ENCODE data around the gene ZFP28. TPM values are rescaled to one million over a fixed set of nuclear protein-coding genes. Genes with fewer than 3 reads are reported as not detected.

The ZFP28 gene
- total RNA-seq, result 10 to 100 TPM; 12.2 TPM

DNA sequence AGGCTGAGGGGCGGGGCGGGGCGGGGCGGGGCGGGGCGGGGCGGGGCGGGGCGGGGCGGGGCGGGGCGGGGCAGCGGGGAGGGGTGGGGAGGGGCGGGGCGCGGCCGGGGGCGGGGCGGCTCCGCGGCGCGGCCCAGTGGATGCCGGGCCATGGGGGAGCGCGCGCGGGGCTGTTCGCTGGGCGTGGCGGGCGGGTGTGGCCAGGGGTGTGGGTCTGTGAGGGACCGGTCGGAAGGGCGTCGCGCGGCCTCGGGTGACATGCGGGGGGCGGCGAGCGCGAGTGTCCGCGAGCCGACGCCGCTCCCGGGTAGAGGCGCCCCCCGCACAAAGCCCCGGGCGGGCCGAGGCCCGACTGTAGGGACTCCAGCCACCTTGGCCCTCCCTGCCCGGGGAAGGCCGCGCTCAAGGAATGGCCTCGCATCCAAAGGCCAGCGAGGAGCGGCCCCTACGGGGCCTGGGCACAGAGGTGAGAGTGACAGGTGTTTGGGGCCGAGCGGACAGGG lies at the start of gene ZFP28:
Gene ZFP28 (plus strand): TSS at position 188 of the 503 bp plus-strand sequence. CDS start 71 bp downstream, at position 259.
- Mint-ChIP-seq H3K4me3 (peak within 1 kb of the TSS; percentile 95), H3K36me3 (peaks cover 45% of the 10 kb centered on the region), H3K9me3 (peaks cover 34% of the 10 kb centered on the region), H3K4me1 (peaks cover 16% of the 10 kb centered on the region), H3K27me3 (no peaks in the 10 kb centered on the region), H3K27ac (peak within 1 kb of the TSS; percentile 98)
- POLR2A ChIA-PET, result interaction anchor here (0.8 to 2.3 kb wide), 5 partner anchors 27 to 634 kb away, joined by 3 to 8 read pairs (median 4); partner anchors contain the start of gene ZNF71
- ATAC-seq (ENCODE audit: low read depth), result peak; percentile 77
- DNase-seq, result no peak

GRCh38 chr19:56491399-56491798 lies 47.3 kb upstream of the ZFP28 start:
- POLR2A ChIA-PET, result no interaction called here
- no peaks in the 10 kb centered on the region for H3K27me3 Mint-ChIP-seq
- ATAC-seq (ENCODE audit: low read depth), result no peak
- peaks cover 37% of the 10 kb centered on the region for H3K9me3 Mint-ChIP-seq
- H3K4me1 Mint-ChIP-seq, result no peaks in the 10 kb centered on the region
- peaks cover 20% of the 10 kb centered on the region for H3K36me3 Mint-ChIP-seq
- H3K4me3 Mint-ChIP-seq, result no peak overlapping the region
- no peak overlapping the region for H3K27ac Mint-ChIP-seq
- DNase-seq, result no peak

DNA sequence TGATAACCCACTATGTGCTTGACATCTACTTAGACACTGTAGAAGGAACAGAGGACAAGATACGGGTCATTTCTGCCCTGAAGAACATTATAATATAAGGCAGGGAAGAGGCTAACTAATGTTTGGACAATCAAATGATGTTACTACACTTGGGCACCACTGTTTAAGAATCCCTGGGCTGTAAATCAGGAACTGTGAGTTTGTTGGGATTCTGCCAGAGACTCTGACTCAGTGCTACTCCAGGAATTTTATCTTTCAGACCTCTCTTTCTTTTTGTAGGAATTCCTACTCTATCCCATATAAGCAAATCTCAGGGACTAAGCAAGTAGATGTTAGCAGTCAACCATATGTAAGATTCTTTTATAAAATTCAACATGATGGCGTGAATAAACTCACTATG lies 34.2 kb upstream of the ZFP28 start:
- DNase-seq (no peak), ATAC-seq (ENCODE audit: low read depth) (no peak)
- Mint-ChIP-seq H3K27me3 (no peaks in the 10 kb centered on the region), H3K9me3 (peaks cover 21% of the 10 kb centered on the region), H3K4me1 (peaks cover 5% of the 10 kb centered on the region), H3K4me3 (no peak overlapping the region), H3K36me3 (peaks cover 5% of the 10 kb centered on the region), H3K27ac (no peak overlapping the region)
- POLR2A ChIA-PET, result no interaction called here

DNA sequence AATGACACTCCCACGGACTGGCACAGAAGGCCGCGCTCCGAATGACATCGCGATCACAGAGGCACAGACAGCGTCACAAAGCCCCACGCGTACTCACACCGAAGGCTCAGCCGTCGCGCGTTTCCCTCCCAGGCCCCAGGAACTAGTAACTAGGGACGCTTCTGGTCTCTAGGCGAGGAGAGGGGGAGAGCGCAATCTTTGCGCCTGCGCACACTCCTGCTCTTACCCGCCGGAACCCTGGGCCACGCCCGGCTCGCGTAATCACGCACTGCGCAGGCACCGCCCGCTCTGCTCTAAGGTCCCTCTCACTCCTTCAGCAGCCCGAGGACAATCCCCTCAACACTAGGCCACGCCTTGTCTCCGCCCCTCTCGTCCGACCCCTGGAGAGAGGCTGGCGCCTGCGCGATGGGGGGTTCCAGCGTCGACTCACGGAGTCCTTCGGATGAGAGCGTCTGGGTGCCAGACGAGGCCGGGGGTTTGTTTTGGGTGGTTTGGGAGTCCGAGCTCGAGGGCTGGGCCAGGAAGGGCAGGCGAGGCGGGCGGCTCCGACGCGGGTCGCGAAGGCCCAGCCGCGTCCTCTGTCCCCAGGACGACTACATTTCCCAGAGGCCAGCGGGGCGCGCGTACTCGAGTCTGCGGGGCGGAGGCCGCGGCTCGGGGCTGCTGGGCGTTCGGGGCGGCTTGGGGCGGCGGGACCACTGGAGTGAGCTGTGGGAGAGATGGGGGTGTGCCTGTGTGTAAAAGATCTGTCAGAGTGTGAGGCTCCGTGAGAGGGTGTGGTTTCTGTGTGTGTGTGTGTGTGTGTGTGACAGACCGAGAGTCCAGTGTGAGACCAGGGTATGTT lies 31.1 kb upstream of the ZFP28 start, which contains the start of gene ZNF471:
Gene ZNF471 (plus strand): TSS at position 410 of the 844 bp plus-strand sequence. CDS start 3,717 bp downstream, outside the sequence.
- H3K36me3 Mint-ChIP-seq, result peaks cover 5% of the 10 kb centered on the region
- no peak within 1 kb of the TSS for H3K27ac Mint-ChIP-seq
- DNase-seq (peak; percentile 94), ATAC-seq (ENCODE audit: low read depth) (peak; percentile 99)
- H3K9me3 Mint-ChIP-seq, result peaks cover 15% of the 10 kb centered on the region
- POLR2A ChIA-PET, result interaction anchor here (1.4 kb wide), 1 partner anchor 103 kb away, joined by 7 read pairs; the partner anchor contains the start of gene ZNF583
- no peaks in the 10 kb centered on the region for H3K27me3 Mint-ChIP-seq
- no peak within 1 kb of the TSS for H3K4me3 Mint-ChIP-seq
- peaks cover 5% of the 10 kb centered on the region for H3K4me1 Mint-ChIP-seq

- POLR2A ChIA-PET, result interaction anchor here (1.4 kb wide), 1 partner anchor 104 kb away, joined by 7 read pairs; the partner anchor contains the start of gene ZNF583
- DNase-seq (no peak), ATAC-seq (ENCODE audit: low read depth) (no peak)
- no peak overlapping the region for H3K27ac Mint-ChIP-seq
- peaks cover 14% of the 10 kb centered on the region for H3K9me3 Mint-ChIP-seq
- H3K36me3 Mint-ChIP-seq, result peaks cover 5% of the 10 kb centered on the region
- H3K4me3 Mint-ChIP-seq, result no peak overlapping the region
- H3K4me1 Mint-ChIP-seq, result peaks cover 5% of the 10 kb centered on the region
- no peaks in the 10 kb centered on the region for H3K27me3 Mint-ChIP-seq
Observed at GRCh38 chr19:56508290-56508778, 30.4 kb upstream of the ZFP28 start.

- H3K36me3 Mint-ChIP-seq, result peaks cover 16% of the 10 kb centered on the region
- no peaks in the 10 kb centered on the region for H3K27me3 Mint-ChIP-seq
- no peak overlapping the region for H3K27ac Mint-ChIP-seq
- no peaks in the 10 kb centered on the region for H3K4me1 Mint-ChIP-seq
- ATAC-seq (ENCODE audit: low read depth), result no peak
- no peak overlapping the region for H3K4me3 Mint-ChIP-seq
- peaks cover 42% of the 10 kb centered on the region for H3K9me3 Mint-ChIP-seq
- no peak for DNase-seq
- POLR2A ChIA-PET, result no interaction called here
Observed at GRCh38 chr19:56525214-56525860, 13.4 kb upstream of the ZFP28 start.

- Mint-ChIP-seq H3K27ac (peak overlapping the region; percentile 98), H3K36me3 (peaks cover 35% of the 10 kb centered on the region), H3K4me3 (peak overlapping the region; percentile 95), H3K4me1 (peaks cover 14% of the 10 kb centered on the region), H3K9me3 (peaks cover 37% of the 10 kb centered on the region), H3K27me3 (no peaks in the 10 kb centered on the region)
- POLR2A ChIA-PET, result interaction anchor here (0.7 kb wide), 1 partner anchor 134 kb away, joined by 3 read pairs; the partner anchor contains the start of gene ZNF835
- ATAC-seq (ENCODE audit: low read depth) (no peak), DNase-seq (no peak)
Observed at GRCh38 chr19:56537442-56537841, 1.3 kb upstream of the ZFP28 start.

- Mint-ChIP-seq H3K4me1 (peaks cover 16% of the 10 kb centered on the region), H3K4me3 (peak overlapping the region; percentile 95), H3K27ac (peak overlapping the region; percentile 98), H3K9me3 (peaks cover 35% of the 10 kb centered on the region), H3K27me3 (no peaks in the 10 kb centered on the region), H3K36me3 (peaks cover 41% of the 10 kb centered on the region)
- ATAC-seq (ENCODE audit: low read depth), result peak; percentile 94
- DNase-seq, result peak; percentile 97
- POLR2A ChIA-PET, result interaction anchor here (0.7 to 2.3 kb wide), 6 partner anchors 28 to 634 kb away, joined by 3 to 8 read pairs (median 4); partner anchors contain the start of genes ZNF71 and ZNF835
Observed at GRCh38 chr19:56538254-56538760, 441 bp upstream of the ZFP28 start.

DNA sequence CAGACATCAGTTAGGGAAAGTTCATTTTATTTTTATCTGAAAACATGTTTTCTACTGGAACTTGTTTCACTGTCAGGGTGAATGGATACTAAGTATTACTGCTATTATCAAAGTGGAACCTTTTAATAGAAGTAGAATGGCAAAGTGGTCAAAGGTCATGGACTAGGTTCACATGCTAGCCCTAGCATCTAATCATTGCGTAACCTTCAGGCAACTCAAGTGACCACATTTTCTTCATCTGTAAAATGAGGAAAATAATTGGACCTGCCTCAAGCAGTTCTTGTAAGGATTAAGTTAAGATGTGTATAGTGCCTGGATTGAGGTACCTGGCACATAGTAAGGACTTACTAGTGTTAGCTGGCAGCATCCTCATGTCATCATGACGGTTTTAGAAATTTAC lies 5.0 kb downstream of the ZFP28 start:
- ATAC-seq (ENCODE audit: low read depth) (no peak), DNase-seq (no peak)
- no peak overlapping the region for H3K4me3 Mint-ChIP-seq
- POLR2A ChIA-PET, result no interaction called here
- H3K36me3 Mint-ChIP-seq, result peaks cover 70% of the 10 kb centered on the region
- no peaks in the 10 kb centered on the region for H3K27me3 Mint-ChIP-seq
- no peak overlapping the region for H3K27ac Mint-ChIP-seq
- H3K9me3 Mint-ChIP-seq, result peaks cover 34% of the 10 kb centered on the region
- H3K4me1 Mint-ChIP-seq, result peaks cover 13% of the 10 kb centered on the region

DNA sequence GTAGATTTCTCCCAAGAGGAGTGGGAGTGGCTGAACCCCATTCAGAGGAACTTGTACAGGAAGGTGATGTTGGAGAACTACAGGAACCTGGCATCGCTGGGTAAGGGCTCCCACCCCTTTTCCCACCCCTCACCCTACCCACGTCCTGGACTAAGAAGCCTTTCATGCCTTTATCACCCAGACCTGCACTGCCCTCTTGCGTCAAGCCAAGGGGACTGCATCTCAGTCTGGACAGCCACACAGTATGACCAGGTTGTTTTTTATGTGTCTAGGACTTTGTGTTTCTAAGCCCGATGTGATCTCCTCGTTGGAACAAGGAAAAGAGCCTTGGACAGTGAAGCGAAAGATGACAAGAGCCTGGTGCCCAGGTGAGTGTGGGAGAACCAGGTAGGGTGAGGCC lies 8.8 kb downstream of the ZFP28 start:
- no peak for ATAC-seq (ENCODE audit: low read depth)
- DNase-seq, result no peak
- no peak overlapping the region for H3K27ac Mint-ChIP-seq
- H3K27me3 Mint-ChIP-seq, result no peaks in the 10 kb centered on the region
- peaks cover 69% of the 10 kb centered on the region for H3K36me3 Mint-ChIP-seq
- POLR2A ChIA-PET, result no interaction called here
- no peak overlapping the region for H3K4me3 Mint-ChIP-seq
- peaks cover 29% of the 10 kb centered on the region for H3K9me3 Mint-ChIP-seq
- peaks cover under 1% of the 10 kb centered on the region for H3K4me1 Mint-ChIP-seq

DNA sequence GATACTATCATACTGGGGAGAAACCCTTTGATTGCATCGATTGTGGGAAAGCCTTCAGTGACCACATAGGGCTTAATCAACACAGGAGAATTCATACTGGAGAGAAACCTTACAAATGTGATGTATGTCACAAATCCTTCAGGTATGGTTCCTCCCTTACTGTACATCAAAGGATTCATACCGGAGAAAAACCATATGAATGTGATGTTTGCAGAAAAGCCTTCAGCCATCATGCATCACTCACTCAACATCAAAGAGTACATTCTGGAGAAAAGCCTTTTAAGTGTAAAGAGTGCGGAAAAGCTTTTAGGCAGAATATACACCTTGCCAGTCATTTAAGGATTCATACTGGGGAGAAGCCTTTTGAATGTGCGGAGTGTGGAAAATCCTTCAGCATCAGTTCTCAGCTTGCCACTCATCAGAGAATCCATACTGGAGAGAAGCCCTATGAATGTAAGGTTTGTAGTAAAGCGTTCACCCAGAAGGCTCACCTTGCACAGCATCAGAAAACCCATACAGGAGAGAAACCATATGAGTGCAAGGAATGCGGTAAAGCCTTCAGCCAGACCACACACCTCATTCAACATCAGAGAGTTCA lies 15.6 kb downstream of the ZFP28 start:
- no peaks in the 10 kb centered on the region for H3K4me1 Mint-ChIP-seq
- ATAC-seq (ENCODE audit: low read depth) (no peak), DNase-seq (no peak)
- H3K27me3 Mint-ChIP-seq, result no peaks in the 10 kb centered on the region
- POLR2A ChIA-PET, result no interaction called here
- H3K36me3 Mint-ChIP-seq, result peaks cover 51% of the 10 kb centered on the region
- no peak overlapping the region for H3K27ac Mint-ChIP-seq
- no peak overlapping the region for H3K4me3 Mint-ChIP-seq
- peaks cover 45% of the 10 kb centered on the region for H3K9me3 Mint-ChIP-seq

GRCh38 chr19:56562766-56563165 lies 24.0 kb downstream of the ZFP28 start:
- POLR2A ChIA-PET, result no interaction called here
- ATAC-seq (ENCODE audit: low read depth) (no peak), DNase-seq (no peak)
- Mint-ChIP-seq H3K9me3 (peaks cover 49% of the 10 kb centered on the region), H3K36me3 (peaks cover 31% of the 10 kb centered on the region), H3K27ac (no peak overlapping the region), H3K4me1 (peaks cover 2% of the 10 kb centered on the region), H3K4me3 (no peak overlapping the region), H3K27me3 (no peaks in the 10 kb centered on the region)

GRCh38 chr19:56566904-56567273 lies 28.1 kb downstream of the ZFP28 start:
- H3K27me3 Mint-ChIP-seq, result no peaks in the 10 kb centered on the region
- peaks cover 7% of the 10 kb centered on the region for H3K4me1 Mint-ChIP-seq
- POLR2A ChIA-PET, result interaction anchor here (0.5 to 1.3 kb wide), 2 partner anchors 27 to 1582 kb away, joined by 3 read pairs; no protein-coding TSS in a partner anchor
- H3K9me3 Mint-ChIP-seq, result peaks cover 29% of the 10 kb centered on the region
- H3K27ac Mint-ChIP-seq, result peak overlapping the region; percentile 89
- H3K4me3 Mint-ChIP-seq, result peak overlapping the region; percentile 89
- DNase-seq, result no peak
- peak; percentile 47 for ATAC-seq (ENCODE audit: low read depth)
- H3K36me3 Mint-ChIP-seq, result peaks cover 55% of the 10 kb centered on the region

All from activated naive CD8-positive, alpha-beta T cell treated with anti-CD3 and anti-CD28 coated beads, Interleukin-2, amount 10 ng/mL, durations not matched to agents 7 days and 5 days (primary cell).